GM21786 (cell line): ENCODE data around the gene SLC25A26.
"Not testable (repeated sequence)": the region's sequence is repeated elsewhere in the genome, so short reads cannot be mapped to it uniquely, and the experiment has no call there.

Source experiments
- ATAC-seq: cut with Tn5 transposase; IDR thresholded peaks from one replicate; pipeline ENCODE4 v1.9.1; 2021; ENCODE audit not compliant: unreplicated experiment

SLC25A26 gene

DNA sequence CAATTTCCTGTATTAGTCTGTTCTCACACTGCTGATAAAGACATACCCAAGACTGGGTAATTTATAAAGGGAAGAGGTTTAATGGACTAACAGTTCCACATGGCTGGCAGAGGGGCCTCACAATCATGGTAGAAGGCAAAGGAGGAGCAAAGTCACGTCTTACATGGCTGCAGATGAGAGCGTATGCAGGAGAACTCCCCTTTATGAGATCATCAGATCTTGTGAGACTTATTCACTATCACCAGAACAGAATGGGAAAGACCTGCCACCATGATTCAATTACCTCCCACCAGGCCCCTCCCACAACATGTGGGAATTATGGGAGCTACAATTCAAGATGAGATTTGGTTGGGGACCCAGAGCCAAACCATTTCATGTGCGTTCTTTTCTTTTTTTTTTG is 5.3 kb downstream of the SLC25A26 start:
- not testable (repeated sequence) for ATAC-seq

DNA sequence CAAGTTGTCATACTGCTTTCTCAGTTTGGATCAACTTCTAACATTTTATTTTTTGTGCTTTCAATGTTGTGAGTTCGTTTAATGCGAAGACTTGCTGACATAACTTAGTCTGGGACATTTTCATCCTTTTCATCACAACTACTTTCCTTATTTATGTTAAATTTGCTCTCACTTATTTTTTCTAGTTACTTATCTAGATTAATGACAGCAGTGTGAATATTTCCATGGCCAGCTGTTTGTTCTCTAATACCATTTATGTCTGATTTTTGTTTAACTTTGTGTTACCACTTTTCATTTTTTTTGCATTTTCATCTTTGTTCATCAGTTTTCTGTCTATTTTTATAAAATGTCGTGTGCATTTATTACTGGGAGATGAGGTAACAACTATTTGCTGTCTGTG is 6.2 kb downstream of the SLC25A26 start:
- no peak for ATAC-seq

DNA sequence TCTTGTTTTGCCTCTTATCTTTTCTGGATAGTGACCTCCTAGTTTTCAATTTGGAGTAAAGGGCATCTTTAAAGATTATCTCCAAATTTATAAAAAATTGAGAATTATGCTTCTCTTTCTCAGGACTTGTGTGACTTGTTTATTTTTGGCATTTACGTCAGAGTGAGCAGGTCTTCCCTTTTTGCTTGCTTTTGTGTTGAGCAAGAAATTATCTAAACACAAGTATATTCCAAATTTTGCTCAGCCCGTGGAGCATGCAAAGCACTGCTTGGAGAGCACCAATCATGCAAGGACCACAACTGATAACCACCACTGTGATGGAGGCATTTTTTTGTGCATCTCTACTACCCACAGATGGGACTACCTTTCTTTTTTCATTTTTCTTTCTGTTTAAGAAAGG is 7.1 kb downstream of the SLC25A26 start:
- no peak for ATAC-seq

DNA sequence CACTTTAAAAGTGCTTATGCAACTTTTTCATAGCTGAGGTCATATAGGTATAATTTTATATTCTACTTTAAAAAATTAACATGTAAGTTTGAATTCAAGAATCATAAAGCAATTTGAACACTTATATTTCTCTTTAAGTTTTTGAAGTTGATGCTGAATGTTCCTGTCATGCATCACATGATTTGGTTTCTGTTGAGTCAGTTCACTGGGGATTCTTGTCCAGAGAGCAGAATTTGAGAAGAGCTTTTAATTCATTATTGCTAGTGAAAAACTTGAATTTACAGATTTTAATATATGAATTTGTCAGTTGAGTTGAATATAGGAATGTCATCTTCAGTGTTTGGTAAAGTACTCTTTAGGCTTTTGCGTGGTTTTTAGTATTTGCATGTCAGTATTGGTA is 7.9 kb downstream of the SLC25A26 start:
- no peak for ATAC-seq

DNA sequence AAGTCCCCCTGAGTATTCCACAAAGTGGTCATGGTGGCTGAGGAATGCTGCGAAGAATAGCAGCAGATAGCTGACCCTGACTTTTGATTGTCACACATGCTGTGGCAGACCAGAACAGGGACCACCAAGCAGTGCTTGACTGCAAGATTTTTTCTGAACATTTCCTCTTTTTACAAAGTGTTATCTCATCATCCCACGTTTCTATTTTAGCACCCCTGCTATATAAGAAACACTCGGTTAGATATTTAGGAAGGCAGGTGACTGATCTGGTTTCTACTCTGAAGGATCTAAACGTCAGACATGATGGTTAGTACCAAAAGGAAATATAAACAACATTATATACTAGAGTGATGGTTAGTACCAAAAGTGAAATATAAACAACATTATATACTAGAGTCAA is 9.1 kb downstream of the SLC25A26 start:
- ATAC-seq, result no peak

DNA sequence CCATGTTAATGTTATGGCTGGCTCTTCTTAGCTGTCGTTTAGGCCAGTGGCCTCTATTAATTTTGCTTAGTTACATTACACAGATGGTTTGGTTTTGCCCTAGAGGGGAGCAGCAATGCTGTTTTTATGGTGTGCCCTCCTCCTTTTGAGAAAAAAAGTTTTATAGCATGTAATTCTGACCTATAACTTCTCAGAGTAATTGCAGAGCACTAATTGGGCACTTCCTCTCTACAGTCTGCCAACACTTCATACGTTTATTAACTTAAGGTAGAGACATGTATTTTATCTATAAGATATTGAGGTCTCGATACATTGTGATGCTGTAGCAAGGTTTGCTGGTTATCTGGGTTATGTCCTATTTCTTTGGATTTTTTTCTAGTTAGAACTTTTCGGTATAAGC is 12.2 kb downstream of the SLC25A26 start:
- no peak for ATAC-seq

DNA sequence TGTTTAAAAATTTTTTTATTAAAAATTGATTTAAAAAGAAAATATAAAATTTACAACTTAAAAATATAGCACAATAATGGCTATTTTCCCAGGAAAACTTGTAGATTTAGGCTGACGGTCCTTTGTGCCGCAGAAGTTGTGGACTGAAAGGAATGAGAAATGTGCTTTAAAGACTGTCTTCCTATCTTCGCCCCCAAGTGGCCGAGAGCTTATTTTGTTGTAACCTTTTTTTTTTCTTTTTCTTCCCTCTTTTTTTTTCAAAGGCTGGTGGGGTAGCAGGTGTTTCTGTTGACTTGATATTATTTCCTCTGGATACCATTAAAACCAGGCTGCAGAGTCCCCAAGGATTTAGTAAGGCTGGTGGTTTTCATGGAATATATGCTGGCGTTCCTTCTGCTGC is 15.5 kb downstream of the SLC25A26 start:
- ATAC-seq, result no peak

DNA sequence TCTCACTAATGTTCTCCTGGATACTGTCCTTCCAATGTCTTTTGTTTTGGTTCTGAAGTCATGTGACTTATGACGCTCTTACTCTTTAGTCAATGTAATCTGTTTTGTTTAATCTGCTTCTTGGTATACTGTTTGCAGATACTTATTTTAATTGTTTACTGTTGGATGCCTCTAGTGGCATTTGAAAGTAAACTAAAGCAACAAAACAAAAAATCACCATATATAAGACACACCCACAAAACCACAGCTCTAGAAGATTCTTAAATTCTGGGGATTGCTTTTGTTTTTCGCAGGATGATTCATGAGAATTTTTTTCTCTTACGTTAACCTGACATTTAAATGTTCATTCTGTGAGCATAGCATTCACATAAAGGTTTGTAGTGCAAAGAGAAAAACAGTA is 16.8 kb downstream of the SLC25A26 start:
- ATAC-seq, result no peak

DNA sequence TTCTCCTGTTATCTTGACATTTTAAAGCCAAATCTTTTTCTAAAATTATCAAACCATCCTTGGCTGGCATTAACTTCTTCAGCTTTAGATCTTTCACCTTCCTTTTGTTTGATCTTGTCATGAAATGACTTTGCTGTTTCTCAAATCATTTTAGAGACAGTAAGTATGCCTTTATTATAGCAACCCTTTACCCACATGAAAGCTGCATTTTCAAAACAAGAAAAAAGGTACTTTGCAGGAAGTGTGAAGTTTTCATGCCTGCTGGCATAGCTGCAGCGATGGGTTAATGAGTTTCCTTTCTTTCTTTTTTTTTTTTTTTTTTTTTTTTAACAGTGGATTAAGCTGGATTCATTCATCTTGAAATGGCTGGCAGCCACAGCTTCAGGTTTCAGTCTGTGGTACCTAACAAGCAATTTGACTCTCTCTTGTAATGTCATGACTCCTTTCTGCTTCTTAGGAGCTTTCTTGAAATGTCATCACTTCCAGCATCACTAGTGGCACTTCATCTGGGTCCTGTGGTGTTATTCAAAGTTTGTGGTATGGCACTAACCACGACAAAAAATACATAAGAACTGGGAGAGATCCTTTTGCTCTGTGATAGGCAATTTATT is 18.8 kb downstream of the SLC25A26 start:
- ATAC-seq, result no peak

DNA sequence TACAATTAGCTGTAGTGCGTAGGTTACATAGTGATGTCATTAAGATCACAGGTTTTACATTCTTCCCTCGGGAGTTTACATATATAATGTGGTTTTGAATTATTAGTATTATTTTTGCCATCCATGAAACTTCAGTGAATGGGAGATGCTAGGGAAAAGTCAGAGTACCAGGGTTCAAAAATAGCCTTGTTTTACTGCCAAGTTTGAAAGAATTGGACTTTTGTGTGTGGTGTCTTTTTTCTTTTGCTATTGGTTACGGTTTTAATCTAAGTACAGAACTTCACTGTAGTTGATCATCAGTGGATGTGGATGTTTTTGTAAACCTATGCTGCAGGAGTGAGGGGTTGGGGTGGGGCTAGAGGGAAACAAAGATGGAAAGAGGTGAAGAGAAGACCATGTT is 20.7 kb downstream of the SLC25A26 start:
- no peak for ATAC-seq

DNA sequence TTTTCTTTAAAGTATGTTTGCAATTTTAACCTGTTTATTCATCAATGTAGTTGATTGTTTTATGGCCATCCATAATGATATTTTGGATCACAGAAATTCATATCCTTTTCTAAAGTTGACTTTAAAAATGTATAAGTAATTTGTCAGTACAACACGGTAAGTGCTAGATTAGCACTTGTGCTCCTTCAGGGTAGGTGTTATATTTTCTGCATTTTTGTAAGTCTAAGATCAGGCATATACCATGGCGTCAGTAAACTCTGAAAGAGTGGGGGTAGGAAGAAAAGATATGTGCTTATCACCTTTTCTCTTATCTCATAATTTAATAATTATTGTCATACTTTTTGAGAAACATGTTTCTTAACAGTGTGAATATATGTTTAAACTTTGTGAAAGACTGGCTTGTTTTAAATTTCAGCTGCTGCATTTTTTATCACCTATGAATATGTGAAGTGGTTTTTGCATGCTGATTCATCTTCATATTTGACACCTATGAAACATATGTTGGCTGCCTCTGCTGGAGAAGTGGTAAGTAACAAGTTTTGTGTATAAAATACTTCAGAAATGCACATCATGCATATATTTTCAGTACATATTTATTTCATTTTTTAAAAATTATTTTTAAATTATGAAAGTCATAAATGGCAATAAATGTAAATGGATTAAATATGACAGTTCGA is 22.1 kb downstream of the SLC25A26 start:
- ATAC-seq, result no peak

DNA sequence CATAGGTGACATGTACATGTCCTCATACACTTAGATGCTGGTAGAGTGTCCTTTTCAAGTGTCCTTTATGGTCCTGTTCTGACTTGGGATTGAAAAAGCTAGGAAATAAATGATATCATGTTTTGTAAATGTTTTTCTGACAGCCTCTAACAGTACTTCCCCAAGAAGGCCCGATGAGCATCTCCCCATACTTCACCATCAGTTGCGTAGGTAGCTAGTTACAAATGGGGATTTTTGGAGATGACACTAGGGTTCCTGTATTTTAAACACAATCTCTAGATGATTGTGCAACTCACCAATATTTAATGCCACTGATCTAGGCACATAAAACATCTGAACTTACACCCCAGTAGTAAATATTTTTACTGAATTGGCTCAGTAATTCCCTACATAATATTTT is 27.8 kb downstream of the SLC25A26 start:
- no peak for ATAC-seq

DNA sequence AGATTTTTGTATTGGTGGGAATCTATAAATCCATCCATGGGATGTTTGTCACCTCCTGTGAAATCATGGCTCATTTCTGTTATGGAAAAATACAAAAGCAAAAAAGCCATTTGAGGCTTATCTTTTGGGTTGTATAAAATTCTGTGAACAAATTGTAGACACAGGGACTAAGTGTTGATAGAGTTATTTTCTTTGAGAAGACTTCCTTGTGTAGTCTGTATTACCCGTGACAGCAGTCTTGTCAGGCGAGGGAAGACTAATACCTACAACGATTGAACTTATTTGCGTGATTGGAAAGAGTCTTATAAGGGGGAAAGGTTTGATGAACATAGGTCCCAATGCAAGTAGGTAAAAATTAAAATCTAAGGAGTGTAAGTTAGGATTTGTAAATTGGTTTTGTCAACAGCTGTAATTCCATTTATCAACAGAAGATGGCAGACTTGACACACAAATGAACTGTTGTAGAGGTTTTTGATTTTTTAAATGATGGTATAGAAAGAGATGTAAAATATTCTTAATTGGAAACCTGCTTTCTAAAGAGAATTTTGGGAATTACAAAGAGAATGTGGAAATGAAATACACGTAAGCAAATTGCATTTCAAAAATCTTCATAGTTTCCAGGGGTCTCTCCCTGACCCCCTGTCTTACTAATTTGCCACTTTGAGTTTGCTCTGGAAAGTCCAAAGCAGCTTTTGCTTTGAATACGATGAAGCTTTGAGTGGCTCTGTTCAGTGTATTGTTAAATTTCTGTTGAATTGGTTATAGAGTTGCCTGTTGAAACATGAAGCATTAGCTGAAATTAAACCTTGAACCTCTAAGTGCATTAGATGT is 33.2 kb downstream of the SLC25A26 start:
- no peak for ATAC-seq

DNA sequence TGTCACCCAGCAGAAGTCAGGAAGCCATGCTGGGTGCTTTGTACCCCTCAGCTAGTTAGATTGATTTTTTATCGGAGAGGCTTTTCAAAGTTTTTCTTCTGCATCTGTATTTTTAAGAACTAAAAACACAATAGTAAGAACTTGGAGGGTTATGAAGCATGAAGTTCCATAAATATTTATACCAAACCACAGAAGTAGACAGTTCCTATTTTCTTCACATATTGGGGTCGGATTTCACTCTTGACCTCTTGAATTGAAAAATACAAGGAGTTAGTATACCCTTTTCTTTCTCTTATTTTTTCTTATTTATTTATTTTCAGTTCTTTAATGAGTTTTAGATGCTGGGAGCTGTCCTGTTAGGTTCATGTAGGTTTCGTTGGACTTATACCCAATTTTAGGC is 35.1 kb downstream of the SLC25A26 start:
- no peak for ATAC-seq

DNA sequence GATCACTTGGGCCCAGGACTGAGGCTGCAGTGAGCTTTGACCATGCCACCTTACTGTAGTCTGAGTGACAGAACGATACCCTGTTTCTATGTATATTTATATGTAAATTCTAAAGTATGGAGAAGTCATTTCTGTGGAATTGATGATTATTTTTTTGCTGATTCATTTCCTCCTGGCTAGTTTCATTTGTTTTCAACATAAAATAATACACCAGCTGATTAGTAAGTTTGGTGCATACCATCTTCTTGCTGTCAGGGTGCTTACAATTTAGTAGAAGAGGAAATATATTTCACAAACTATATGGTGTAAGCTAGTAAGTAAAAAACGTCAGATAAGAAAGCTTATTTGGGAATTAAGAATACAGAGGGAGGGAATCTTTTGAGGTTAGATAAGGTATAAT is 36.0 kb downstream of the SLC25A26 start:
- ATAC-seq, result no peak

DNA sequence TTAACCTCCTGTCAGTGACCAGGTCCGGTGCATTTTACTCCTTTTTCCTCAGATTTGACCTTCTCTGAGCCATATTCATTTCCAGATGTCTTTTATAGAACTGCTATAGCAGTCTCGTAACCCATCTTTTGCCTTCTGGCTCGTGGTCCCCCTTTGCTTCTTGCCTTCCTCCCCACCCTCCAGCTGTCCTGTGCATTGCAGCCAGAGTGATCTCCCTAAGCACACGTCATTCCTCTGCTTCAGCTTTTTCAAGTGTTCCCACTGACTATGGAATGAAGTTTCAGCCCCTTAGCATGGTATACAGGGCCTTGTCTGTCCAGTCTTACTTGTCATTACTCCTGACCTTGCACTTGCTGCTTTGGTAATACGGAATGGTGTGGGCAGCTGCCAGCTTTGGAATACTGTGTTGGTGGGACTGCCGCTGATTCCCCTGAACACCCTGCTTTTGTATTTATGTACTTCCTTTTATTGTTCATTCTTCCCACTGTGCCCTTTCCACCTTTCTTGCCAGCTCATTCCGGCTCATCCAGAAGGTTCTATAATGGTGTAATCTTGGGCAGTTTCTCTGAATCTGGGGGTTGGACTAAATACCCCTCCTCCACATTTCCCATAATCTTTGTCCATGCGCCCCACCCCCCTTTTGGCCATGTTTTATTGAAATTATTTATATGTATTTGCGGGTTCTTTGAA is 38.9 kb downstream of the SLC25A26 start:
- no peak for ATAC-seq

DNA sequence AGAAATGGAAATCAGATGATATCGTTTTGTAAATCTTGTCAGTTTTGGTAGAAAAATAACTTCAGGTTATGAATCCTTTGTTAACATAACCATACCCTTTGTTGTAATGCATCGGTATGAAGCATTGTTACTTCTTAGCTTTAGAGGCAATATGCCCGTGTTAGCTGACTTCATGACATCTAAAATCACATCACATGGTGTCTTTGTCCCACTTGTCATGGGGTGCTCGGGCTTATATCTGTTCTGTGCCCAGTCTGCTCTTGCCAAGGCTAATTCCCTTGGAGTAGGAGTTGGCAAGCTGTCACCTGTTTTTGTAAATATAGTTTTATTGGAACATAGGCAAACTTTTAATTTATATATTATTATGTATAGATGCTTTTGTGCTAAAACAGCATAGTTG is 39.6 kb downstream of the SLC25A26 start:
- ATAC-seq, result no peak

DNA sequence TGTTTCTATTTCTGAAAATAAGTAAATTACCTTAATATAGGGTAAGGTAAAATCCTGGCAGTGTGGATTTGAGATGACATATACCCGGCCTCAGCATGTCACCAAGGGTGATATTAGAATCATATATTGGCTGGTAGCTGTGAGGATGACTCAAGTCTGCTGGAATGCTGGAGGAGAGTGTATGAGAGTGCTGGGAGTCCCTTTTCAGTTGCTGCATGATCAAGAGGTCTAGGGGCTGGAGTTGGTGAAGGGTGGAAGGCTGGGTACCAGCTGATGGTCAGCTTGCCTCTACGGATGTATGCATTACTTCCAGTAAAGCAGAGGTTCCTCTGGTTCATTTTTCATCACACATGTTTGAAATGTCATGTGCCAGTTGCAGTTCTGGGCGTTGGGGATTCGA is 40.6 kb downstream of the SLC25A26 start:
- ATAC-seq, result no peak

DNA sequence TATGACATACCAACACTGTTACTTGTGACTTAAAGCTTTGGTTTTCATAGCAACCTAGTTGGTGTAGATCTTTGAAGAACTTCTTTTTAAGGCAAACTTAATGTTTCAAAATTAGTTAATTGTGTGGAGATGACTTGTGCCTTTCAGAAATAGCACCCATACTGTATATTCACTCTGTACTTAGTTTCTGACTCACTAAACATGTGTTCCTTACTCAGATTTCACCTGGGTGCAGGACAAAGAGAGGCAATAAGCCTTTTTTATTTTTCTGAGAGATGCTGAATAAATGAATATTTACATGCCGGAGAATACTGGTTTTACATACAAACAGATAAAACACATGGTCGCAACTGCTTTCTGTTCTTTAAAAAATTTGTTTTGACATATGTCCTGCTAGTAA is 44.8 kb downstream of the SLC25A26 start:
- ATAC-seq, result no peak

DNA sequence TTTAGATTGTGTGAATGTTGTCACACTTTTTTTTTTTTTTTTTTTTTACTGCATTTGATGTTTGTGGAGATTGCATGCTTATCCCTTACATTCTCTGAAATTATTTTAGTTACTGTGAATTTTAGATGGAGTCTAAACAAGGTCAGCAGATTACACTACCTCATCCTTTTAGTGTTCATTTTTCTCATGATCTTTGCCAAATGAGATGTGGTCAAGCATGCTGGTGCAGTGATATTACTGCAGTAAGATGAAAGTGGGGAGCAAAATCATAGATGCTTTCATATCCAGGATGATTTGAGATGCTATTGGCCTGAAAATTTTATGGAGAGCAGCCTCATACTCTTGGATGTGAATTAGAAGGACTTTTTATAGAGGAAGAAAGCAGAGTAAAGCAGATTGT is 45.8 kb downstream of the SLC25A26 start:
- no peak for ATAC-seq

DNA sequence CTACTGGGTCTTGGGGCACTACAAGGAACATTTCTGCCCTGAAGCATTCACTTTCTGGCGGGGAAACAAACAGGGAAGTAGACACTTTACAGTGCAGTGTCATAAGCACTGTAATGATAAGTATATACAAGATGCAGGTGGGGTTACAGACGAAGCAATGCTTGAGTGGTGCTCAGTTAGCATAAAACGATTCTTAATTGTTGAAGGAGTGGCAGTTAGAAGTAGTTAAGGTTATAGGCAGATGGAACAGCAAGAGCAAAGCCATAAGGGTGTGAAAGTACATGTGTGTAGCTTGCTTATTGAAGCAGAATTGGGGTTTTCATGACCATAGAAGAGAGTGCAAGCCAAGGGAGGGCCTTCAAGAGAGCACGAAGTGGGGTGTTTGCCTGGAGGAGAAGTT is 46.2 kb downstream of the SLC25A26 start:
- ATAC-seq, result no peak

DNA sequence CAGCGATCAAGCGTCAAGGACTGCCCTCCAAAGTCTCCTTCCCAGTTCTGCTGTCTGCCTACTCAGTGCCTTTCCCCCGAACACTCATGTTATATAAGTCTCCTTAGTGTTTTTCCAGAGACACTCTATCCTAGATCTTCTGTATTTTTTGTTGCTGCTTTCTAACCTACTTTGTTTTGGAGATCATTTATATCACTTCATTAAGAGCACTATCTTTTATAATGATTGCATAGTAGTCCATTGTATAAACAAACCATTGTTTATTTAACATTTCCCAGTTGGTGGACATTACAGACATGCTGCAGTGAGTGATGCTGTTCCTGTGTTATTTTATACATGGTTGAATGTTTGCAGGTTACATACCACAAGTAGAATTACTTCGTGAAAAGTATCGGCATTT is 47.1 kb downstream of the SLC25A26 start:
- ATAC-seq, result no peak
